ENCODE measurements around the gene UBE2Z.

The UBE2Z gene

GRCh38 chr17:48925251-48925990 lies 17.2 kb downstream of the UBE2Z start:
- TF ChIP-seq CTCF (IDR thresholded peaks at IDR 0.05; ENCODE audit: extremely low read depth, missing control alignments): no peak
- DNase-seq (ENCODE audit: low spot score): no peak

DNA sequence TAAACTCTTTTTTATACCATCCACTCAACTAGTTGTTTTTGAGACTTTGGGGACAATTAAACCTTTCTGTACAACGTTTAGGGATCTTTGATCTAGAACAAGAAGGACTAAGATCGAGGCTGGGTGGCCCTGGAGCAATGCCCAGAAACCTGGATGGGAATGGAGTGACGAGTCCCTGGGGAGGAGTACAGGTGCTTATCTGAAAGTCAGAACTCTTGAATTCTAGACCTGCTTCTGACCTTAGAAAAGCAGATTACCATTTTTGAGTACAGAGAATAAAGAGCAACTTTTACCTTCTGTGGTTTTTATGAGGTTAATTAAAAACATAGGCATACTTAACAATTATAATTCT lies 17.8 kb downstream of the UBE2Z start:
- TF ChIP-seq CTCF (IDR thresholded peaks at IDR 0.05; ENCODE audit: extremely low read depth, missing control alignments): no peak
- DNase-seq (ENCODE audit: low spot score): no peak

DNA sequence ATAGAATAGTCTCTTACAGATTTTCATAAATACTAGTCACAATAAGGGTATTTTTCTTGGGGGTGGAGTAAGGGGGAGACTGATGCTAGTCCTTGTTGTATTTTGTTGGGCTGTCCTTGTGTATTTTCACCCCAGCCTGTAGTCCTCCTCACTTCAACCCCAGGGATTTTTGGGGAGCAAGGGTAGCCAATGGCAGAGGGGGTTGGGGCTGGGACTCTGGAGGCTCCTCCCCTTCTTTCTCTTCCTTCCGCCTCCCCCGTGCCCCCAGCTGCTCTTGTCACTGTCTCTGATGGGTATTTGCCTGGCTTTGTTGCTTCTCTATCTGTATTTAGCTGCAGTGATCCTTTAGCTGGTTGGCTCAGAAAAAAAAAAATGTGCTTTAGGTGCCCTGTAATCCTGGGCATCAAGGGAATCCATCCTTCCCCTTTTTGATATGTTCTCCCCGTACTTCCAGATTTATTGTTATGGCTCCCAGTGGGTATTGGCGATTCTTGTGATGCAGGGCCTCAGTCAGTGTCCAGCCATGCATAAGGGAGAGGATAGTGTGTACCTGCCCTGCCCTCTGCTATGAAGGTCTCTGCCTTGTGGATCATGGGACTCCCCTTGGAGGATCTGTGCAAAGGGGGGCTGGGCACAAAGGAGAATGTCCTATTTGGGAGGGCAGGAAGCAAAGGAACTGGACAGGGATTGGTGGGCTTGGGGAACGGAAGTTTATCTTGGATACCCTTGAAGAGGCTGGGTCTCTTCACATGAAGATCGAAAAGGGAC lies 20.0 kb downstream of the UBE2Z start:
- TF ChIP-seq CTCF (IDR thresholded peaks at IDR 0.05; ENCODE audit: extremely low read depth, missing control alignments): no peak
- no peak for DNase-seq (ENCODE audit: low spot score)

- DNase-seq (ENCODE audit: low spot score): no peak
- TF ChIP-seq CTCF (IDR thresholded peaks at IDR 0.05; ENCODE audit: extremely low read depth, missing control alignments): no peak
Observed at GRCh38 chr17:48928876-48929811, 20.9 kb downstream of the UBE2Z start.

GRCh38 chr17:48929812-48930165 lies 21.6 kb downstream of the UBE2Z start:
- no peak for TF ChIP-seq CTCF (IDR thresholded peaks at IDR 0.05; ENCODE audit: extremely low read depth, missing control alignments)
- no peak for DNase-seq (ENCODE audit: low spot score)

- TF ChIP-seq CTCF (IDR thresholded peaks at IDR 0.05; ENCODE audit: extremely low read depth, missing control alignments): no peak
- DNase-seq (ENCODE audit: low spot score): no peak
Observed at GRCh38 chr17:48930435-48930873, 22.2 kb downstream of the UBE2Z start.
